GM19438 (cell line): ENCODE results near the gene BAX.
A peak's percentile ranks its signal among the peaks of the same experiment; 100 is the strongest.
"Not testable (repeated sequence)": the region's sequence is repeated elsewhere in the genome, so short reads cannot be mapped to it uniquely, and the experiment has no call there.

Source experiments
- ATAC-seq: cut with Tn5 transposase; IDR thresholded peaks from one replicate; pipeline ENCODE4 v1.9.1; 2021; ENCODE audit warnings: low read depth; ENCODE audit not compliant: unreplicated experiment

BAX gene

GRCh38 chr19:48954595-48955307 lies at the start of gene BAX:
BAX (plus strand) TSS chr19:48954875; CDS start chr19:48954929, 54 bp downstream.
- ATAC-seq = peak; percentile 74

- no peak for ATAC-seq
Measured at GRCh38 chr19:48905664-48906063, 49.0 kb upstream of the BAX start.

- ATAC-seq = no peak
Measured at GRCh38 chr19:48906324-48906723, 48.4 kb upstream of the BAX start.

- no peak for ATAC-seq
Measured at GRCh38 chr19:48907671-48908070, 47.0 kb upstream of the BAX start.

GRCh38 chr19:48909424-48910077 lies 45.1 kb upstream of the BAX start:
- ATAC-seq = not testable (repeated sequence)

GRCh38 chr19:48910803-48911202 lies 43.9 kb upstream of the BAX start:
- ATAC-seq = no peak

- no peak for ATAC-seq
Measured at GRCh38 chr19:48913114-48913889, 41.4 kb upstream of the BAX start.

GRCh38 chr19:48914181-48914580 lies 40.5 kb upstream of the BAX start:
- no peak for ATAC-seq

- no peak for ATAC-seq
Measured at GRCh38 chr19:48915757-48916156, 38.9 kb upstream of the BAX start.

GRCh38 chr19:48918071-48918470 lies 36.6 kb upstream of the BAX start:
- ATAC-seq = no peak

GRCh38 chr19:48918801-48919247 lies 35.9 kb upstream of the BAX start:
- ATAC-seq = no peak

GRCh38 chr19:48919271-48919670 lies 35.4 kb upstream of the BAX start:
- not testable (repeated sequence) for ATAC-seq

- ATAC-seq = no peak
Measured at GRCh38 chr19:48920949-48921348, 33.7 kb upstream of the BAX start.

- ATAC-seq = no peak
Measured at GRCh38 chr19:48921721-48922500, 32.8 kb upstream of the BAX start.

- ATAC-seq = no peak
Measured at GRCh38 chr19:48922548-48923490, 31.9 kb upstream of the BAX start.

GRCh38 chr19:48925240-48925843 lies 29.3 kb upstream of the BAX start:
- ATAC-seq = no peak

- ATAC-seq = not testable (repeated sequence)
Measured at GRCh38 chr19:48925890-48926289, 28.8 kb upstream of the BAX start.

GRCh38 chr19:48926909-48927308 lies 27.8 kb upstream of the BAX start:
- ATAC-seq = no peak

- ATAC-seq = not testable (repeated sequence)
Measured at GRCh38 chr19:48927692-48928091, 27.0 kb upstream of the BAX start.
